Measurements from ENCODE around the gene GIMAP7. TPM values are rescaled to one million over a fixed set of nuclear protein-coding genes. Genes with fewer than 3 reads are reported as not detected.

The GIMAP7 gene
- total and polyA plus RNA-seq, 2 experiments from 2014 or later = not detected

GRCh38 chr7:150468241-150468640, 46.4 kb upstream of the GIMAP7 start:
- Histone ChIP-seq H3K36me3 (ENCODE audit: low read depth) (no peaks in the 10 kb centered on the region), H3K4me1 (ENCODE audit: insufficient read depth) (no peaks in the 10 kb centered on the region), H3K79me2 (ENCODE audit: insufficient read depth) (no peaks in the 10 kb centered on the region), H3K27me3 (replicated peaks; ENCODE audit: insufficient read depth) (no peaks in the 10 kb centered on the region; the same call in 1 of the 2 replicates), H3F3A (ENCODE audit: insufficient read depth) (no peaks in the 10 kb centered on the region), H3K9me2 (ENCODE audit: insufficient read depth) (no peaks in the 10 kb centered on the region), H3K4me2 (ENCODE audit: unreplicated experiment) (no peak overlapping the region), H3K9ac (no peak overlapping the region), H4K20me1 (ENCODE audit: insufficient read depth) (no peaks in the 10 kb centered on the region), H3K9me3 (ENCODE audit: low read depth) (no peaks in the 10 kb centered on the region), H3K27ac (no peak overlapping the region), H3K4me3 (no peak overlapping the region), H2AFZ (no peak overlapping the region)
- WGBS, 2 experiments (ENCODE audit: low coverage in 1 of 2, low lambda C conversion rate in 2 of 2, missing lambda C conversion rate in 2 of 2) = 76 to 80% methylated on average over 3 of the region's 3 CpGs
- DNase-seq = no peak
- TF ChIP-seq EZH2 (IDR thresholded peaks at IDR 0.05; ENCODE audit: insufficient read depth, poor library complexity, severe bottlenecking) (no peak), EZH2phosphoT487 (IDR thresholded peaks at IDR 0.05; ENCODE audit: insufficient read depth, low read depth) (no peak)
- in situ Hi-C loops (cut with MboI) = no loop called here

GRCh38 chr7:150471886-150472285, 42.8 kb upstream of the GIMAP7 start:
- in situ Hi-C loops (cut with MboI) = no loop called here
- no peaks in the 10 kb centered on the region for H3K9me2 ChIP-seq (ENCODE audit: insufficient read depth)
- H3K27ac ChIP-seq = no peak overlapping the region

GRCh38 chr7:150473902-150474301, 40.8 kb upstream of the GIMAP7 start:
- no peak for DNase-seq

More at GRCh38 chr7:150471886-150472285, 42.8 kb upstream of the GIMAP7 start:
- Histone ChIP-seq H3F3A (ENCODE audit: insufficient read depth) (no peaks in the 10 kb centered on the region), H3K36me3 (ENCODE audit: low read depth) (no peaks in the 10 kb centered on the region), H4K20me1 (ENCODE audit: insufficient read depth) (no peaks in the 10 kb centered on the region), H3K9me3 (ENCODE audit: low read depth) (no peaks in the 10 kb centered on the region), H3K27me3 (replicated peaks; ENCODE audit: insufficient read depth) (no peaks in the 10 kb centered on the region; the same call in 1 of the 2 replicates), H3K4me1 (ENCODE audit: insufficient read depth) (no peaks in the 10 kb centered on the region), H3K9ac (no peak overlapping the region), H3K79me2 (ENCODE audit: insufficient read depth) (no peaks in the 10 kb centered on the region), H3K4me2 (ENCODE audit: unreplicated experiment) (no peak overlapping the region), H3K4me3 (no peak overlapping the region), H2AFZ (no peak overlapping the region)
- TF ChIP-seq EZH2phosphoT487 (IDR thresholded peaks at IDR 0.05; ENCODE audit: insufficient read depth, low read depth) = no peak
- TF ChIP-seq EZH2 (IDR thresholded peaks at IDR 0.05; ENCODE audit: insufficient read depth, poor library complexity, severe bottlenecking) = no peak
- WGBS, 2 experiments (ENCODE audit: low coverage in 1 of 2, low lambda C conversion rate in 2 of 2, missing lambda C conversion rate in 2 of 2) = 25% methylated on average over 5 of the region's 5 CpGs
- DNase-seq = no peak

GRCh38 chr7:150476285-150476684, 38.4 kb upstream of the GIMAP7 start:
- H3K4me3 ChIP-seq = no peak overlapping the region
- H4K20me1 ChIP-seq (ENCODE audit: insufficient read depth) = no peaks in the 10 kb centered on the region
- in situ Hi-C loops (cut with MboI) = no loop called here
- H3K9ac ChIP-seq = no peak overlapping the region
- no peaks in the 10 kb centered on the region for H3F3A ChIP-seq (ENCODE audit: insufficient read depth)
- H3K4me1 ChIP-seq (ENCODE audit: insufficient read depth) = no peaks in the 10 kb centered on the region
- H3K4me2 ChIP-seq (ENCODE audit: unreplicated experiment) = no peak overlapping the region
- H3K27me3 ChIP-seq (replicated peaks; ENCODE audit: insufficient read depth) = no peaks in the 10 kb centered on the region
- no peak overlapping the region for H2AFZ ChIP-seq
- H3K9me2 ChIP-seq (ENCODE audit: insufficient read depth) = no peaks in the 10 kb centered on the region
- no peaks in the 10 kb centered on the region for H3K36me3 ChIP-seq (ENCODE audit: low read depth)
- no peaks in the 10 kb centered on the region for H3K9me3 ChIP-seq (ENCODE audit: low read depth)
- no peak for DNase-seq
- TF ChIP-seq EZH2phosphoT487 (IDR thresholded peaks at IDR 0.05; ENCODE audit: insufficient read depth, low read depth) (no peak), EZH2 (IDR thresholded peaks at IDR 0.05; ENCODE audit: insufficient read depth, poor library complexity, severe bottlenecking) (no peak)
- 19% methylated on average over 3 of the region's 3 CpGs for WGBS, 2 experiments (ENCODE audit: low coverage in 1 of 2, low lambda C conversion rate in 2 of 2, missing lambda C conversion rate in 2 of 2)
- no peaks in the 10 kb centered on the region for H3K79me2 ChIP-seq (ENCODE audit: insufficient read depth)
- H3K27ac ChIP-seq = no peak overlapping the region

More at GRCh38 chr7:150473902-150474301, 40.8 kb upstream of the GIMAP7 start:
- in situ Hi-C loops (cut with MboI) = no loop called here
- Histone ChIP-seq H3K4me3 (no peak overlapping the region), H3K9ac (no peak overlapping the region), H3K4me1 (ENCODE audit: insufficient read depth) (no peaks in the 10 kb centered on the region), H3K27ac (no peak overlapping the region), H3K79me2 (ENCODE audit: insufficient read depth) (no peaks in the 10 kb centered on the region), H3K27me3 (replicated peaks; ENCODE audit: insufficient read depth) (no peaks in the 10 kb centered on the region; the same call in 1 of the 2 replicates), H3K4me2 (ENCODE audit: unreplicated experiment) (no peak overlapping the region), H2AFZ (no peak overlapping the region), H3F3A (ENCODE audit: insufficient read depth) (no peaks in the 10 kb centered on the region), H3K9me3 (ENCODE audit: low read depth) (no peaks in the 10 kb centered on the region), H4K20me1 (ENCODE audit: insufficient read depth) (no peaks in the 10 kb centered on the region), H3K36me3 (ENCODE audit: low read depth) (no peaks in the 10 kb centered on the region), H3K9me2 (ENCODE audit: insufficient read depth) (no peaks in the 10 kb centered on the region)
- 14 to 20% methylated on average over 7 of the region's 7 CpGs for WGBS, 2 experiments (ENCODE audit: low coverage in 1 of 2, low lambda C conversion rate in 2 of 2, missing lambda C conversion rate in 2 of 2)
- no peak for TF ChIP-seq EZH2 (IDR thresholded peaks at IDR 0.05; ENCODE audit: insufficient read depth, poor library complexity, severe bottlenecking)
- TF ChIP-seq EZH2phosphoT487 (IDR thresholded peaks at IDR 0.05; ENCODE audit: insufficient read depth, low read depth) = no peak

All from GM23248 (cell line).